TTC549 (cell line): ENCODE measurements around the gene TRAK1.
"Not testable (repeated sequence)": the region's sequence is repeated elsewhere in the genome, so short reads cannot be mapped to it uniquely, and the experiment has no call there.

Experiments used
- FAIRE-seq: peaks from 2 replicates; lab custom pipeline; 2012; peaks lifted over from hg19 to GRCh38; lab: Jason Lieb, UNC

TRAK1 gene, protein sequence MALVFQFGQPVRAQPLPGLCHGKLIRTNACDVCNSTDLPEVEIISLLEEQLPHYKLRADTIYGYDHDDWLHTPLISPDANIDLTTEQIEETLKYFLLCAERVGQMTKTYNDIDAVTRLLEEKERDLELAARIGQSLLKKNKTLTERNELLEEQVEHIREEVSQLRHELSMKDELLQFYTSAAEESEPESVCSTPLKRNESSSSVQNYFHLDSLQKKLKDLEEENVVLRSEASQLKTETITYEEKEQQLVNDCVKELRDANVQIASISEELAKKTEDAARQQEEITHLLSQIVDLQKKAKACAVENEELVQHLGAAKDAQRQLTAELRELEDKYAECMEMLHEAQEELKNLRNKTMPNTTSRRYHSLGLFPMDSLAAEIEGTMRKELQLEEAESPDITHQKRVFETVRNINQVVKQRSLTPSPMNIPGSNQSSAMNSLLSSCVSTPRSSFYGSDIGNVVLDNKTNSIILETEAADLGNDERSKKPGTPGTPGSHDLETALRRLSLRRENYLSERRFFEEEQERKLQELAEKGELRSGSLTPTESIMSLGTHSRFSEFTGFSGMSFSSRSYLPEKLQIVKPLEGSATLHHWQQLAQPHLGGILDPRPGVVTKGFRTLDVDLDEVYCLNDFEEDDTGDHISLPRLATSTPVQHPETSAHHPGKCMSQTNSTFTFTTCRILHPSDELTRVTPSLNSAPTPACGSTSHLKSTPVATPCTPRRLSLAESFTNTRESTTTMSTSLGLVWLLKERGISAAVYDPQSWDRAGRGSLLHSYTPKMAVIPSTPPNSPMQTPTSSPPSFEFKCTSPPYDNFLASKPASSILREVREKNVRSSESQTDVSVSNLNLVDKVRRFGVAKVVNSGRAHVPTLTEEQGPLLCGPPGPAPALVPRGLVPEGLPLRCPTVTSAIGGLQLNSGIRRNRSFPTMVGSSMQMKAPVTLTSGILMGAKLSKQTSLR

DNA sequence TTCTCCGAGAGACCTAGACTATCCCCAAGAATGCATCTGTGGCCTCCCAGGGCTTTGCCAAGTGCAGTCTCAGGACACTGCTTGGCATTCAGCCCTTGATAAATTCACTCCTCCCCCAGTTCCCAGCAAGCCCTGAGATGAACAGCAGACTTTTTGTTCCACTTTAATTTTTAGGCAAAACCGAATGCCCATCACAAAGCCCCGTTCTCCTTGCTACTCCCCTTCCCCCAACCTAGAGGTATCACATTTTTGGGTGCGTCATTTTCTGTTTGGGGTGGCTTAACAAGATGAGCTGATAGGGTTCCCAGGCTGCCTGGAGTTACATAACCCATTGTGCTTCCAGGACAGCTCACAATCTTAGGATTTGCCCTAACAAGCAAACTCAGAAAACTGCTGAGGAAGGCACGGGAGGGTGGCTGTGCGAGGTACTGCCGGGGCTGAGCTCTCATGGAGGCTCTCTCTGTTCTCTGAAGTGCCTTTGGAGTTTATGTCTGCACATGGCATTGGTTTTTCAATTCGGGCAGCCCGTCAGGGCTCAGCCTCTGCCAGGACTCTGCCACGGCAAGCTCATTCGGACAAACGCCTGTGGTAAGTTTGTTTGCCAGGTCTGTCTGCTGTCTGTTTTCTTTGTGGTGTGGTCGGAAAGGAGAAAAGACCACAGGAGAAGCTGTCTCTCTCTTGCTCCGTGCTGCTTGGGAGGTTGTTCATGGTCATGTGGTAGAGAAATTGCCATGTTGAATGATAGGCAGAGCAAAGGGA lies at the start of gene TRAK1:
TRAK1 (plus strand) TSS at position 385 of the 759 bp plus-strand sequence; CDS start at position 498, 113 bp downstream.
- no peak for FAIRE-seq

DNA sequence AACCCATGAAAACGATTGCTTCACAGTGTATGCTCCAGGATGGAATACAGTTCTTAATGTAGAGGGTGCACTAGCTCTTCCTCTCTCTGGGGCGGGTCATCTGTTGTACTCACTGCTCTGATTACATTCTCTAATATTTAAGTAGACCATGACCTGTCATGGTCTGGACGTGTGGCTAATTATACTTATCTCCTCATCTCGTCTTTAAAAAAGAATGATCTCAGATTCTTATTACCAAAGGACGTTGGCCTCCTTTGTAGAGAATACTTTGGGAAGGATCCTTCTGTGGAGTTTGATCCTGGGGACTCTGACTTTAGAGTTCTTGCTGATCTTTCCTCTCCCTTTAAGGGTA lies 48.4 kb upstream of the TRAK1 start:
- FAIRE-seq = no peak

DNA sequence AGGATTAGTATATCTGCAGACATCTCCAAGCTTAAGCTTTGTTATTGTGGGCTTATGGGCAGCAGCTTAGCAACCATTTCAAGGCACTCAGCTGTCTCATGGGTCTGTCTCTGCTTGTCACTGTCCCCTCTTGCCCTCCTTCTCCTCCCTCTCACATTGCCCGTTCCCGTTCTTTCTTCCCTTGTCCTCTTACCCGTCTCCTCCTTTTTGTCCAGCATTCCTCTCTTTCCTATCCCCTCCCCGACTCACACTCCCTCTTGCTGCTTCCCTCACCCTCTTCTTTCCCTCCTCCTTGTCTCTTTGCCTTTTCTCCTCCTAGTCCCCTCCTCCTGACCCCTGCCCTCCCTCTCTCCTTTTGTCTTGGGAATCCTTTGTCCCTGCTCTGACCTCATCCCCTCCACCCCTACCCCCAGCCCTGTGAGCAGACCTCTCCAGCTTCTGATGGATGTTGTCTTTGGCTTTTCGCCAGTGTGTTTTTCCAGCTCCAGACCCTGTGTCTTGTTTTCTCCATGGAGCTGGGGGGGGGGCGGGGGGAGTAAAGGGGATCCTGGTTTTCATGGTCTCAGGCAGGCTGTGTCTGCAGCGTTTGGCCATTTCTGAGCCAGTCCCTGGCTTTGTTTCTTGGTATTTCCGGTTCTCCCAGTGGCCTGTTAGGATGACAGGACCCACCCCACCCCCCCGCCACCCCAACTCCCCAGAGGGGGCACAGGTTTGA lies 47.9 kb upstream of the TRAK1 start:
- FAIRE-seq = no peak

DNA sequence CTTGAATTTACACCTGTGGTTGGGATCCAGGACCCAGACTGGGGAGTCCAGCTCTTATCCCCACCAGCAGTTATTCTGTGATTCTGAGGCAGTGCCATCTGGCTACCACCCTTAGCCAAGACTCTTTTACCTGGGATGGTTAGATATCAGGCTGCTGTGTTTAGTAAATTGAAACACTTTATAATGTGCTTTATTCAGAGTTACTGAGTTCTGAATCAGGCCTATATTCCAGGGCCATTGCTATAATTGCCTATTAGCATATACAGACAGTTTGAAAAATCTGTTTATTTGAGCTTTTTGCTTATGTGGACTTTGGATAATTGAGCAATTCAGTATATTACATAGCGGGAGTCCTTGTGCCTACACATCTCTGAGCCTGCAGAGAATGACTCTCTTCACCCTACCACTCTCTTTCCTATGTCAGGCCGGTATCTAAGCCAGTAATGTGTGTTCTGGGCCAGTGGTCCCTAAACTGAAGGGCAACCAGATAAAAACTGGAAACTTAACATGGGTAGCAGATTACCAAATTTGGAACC lies 45.4 kb upstream of the TRAK1 start:
- FAIRE-seq = no peak

DNA sequence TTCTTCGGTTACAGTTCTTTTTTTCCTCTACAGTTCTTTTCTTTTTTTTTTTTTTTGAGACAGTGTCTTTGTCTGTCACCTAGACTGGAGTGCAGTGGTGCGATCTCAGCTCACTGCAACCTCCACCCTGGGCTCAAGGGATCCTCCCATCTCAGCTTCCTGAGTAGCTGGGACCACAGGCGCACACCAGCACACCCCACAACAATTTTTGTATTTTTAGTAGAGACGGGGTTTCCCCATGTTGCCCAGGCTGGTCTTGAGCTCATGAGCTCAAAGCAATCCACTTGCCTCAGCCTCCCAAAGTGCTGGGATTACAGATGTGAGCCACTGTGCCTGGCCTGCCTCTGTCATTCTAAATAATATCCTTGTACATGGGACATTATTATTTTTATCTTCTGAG lies 42.6 kb upstream of the TRAK1 start:
- FAIRE-seq = not testable (repeated sequence)

DNA sequence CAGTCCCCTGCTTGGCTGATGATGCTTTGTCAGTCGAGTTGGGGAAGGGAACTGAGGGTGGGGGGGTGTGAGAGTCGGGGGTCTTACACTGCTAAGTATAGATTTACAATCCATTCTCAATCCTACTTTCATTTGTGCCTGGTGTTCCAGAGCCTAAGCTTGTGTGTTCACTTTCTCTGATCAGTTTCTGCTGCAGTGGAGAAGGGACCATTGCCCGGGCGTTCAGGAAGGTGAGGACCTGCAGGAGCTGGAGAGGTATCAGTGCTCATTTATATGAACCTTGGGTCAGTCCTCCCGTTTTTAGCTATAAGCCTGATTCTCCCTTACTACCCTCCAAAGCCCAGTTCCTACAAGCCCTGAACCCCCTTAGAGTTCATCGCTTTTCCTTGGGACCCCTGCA lies 41.0 kb upstream of the TRAK1 start:
- FAIRE-seq = no peak

DNA sequence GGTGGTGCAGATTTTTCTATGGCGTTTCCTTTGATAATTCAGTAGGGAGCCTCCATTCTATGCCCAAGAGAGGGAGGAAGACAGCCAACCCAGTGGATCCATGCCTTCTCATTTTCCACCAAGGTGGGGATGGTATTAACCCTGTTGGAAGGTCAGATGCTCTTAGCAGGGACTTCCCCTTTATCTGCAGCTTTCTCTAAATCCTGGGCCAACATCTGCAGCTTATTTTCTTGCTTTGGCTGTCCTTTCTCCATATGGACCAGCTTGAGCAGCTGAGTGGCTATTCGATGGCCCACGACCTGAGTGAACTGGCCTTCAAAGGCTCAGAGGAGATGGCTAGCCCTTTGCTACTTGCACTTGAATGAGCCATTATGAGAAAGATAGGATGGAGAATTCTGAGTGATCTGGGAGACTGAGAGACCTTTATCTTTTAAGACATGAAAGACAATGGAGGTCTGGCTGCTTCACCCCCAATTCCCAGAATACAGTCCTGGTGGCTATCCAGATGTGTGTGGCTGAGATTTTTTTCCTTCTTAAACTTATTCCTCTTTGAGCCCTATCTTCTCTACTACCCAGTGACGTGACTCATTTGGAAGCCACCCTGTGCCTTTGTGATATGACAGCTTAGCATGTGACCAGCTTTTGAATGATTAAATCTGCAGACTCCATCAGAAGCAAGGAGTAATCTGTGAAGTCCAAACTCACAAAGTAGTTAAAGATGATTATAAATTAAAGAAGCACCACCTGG lies 39.6 kb upstream of the TRAK1 start:
- FAIRE-seq = no peak

DNA sequence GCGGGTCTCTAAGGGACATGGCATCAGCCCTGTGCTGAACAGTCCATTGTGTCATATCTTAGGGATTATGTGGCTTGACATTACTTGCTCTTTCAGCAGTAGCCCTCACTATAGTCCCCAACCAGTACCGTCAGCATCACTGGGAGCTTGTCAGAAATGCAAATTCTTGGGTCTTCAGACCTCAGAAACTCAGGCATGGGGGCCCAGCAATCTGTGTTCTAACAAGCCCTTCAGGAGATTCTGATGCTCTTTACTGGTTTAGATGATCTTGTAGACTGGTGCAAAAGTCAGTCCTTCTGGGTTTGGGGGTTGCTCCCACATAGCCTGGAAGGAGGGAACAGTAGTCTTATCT lies 39.0 kb upstream of the TRAK1 start:
- FAIRE-seq = no peak

DNA sequence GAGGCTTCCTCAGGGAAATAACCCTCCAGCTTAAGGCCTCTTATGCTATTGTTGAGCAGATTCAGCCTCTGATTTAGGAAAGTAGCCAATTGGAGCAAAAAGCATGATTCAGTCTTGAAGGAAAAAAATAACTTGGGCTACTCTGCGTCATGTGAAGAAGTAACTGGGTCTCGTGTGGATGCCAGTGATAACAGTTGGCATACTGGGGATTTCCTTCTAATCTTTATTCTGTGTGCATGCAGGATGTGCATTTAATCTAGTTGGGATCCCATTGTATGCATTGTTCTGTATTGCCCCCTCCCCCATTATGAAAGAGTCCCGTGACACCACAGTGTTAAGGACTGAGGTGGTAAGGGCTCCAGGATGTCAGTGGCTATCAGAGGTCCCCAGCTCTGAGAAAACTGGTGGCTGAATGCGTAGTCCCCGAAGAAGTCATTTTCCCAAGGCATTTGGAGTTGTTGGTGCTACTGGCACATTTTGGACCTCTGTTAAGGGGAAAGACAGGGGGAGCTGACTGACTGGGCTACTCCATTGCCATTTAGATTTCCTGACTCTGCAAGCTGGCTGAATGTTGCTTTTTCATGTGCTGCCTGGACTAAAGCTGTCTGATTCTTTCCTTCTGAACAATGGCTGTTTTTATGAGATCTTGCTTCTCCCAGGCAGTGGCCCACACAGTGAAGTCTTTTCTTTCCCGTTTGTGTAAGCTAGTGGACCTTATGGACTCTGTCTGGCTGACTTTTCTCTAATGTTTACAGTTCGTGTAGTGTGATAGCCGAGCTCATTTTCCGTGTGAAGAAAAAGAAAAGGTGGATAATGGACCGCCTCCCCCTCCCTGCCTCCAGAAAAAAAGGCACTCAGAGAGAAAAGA lies 38.4 kb upstream of the TRAK1 start:
- no peak for FAIRE-seq

DNA sequence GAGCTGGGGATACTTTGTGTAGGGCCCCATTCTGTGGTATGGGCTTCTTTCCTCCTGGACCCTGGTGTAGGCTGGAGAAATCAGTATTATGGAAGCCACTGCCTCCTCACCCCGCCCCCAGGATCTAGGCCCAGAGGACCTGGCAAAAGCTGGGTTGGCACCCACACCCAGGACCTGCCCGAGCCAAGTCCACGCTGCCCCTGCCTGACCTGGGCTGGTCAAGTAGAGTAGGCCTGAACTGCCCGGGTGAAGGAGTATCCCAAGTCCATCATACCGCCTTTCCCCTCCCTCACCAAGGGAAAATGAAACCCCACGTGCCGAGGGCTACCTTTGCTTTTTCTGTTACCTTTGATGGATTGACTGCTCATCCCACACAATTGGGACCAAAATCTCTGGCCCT lies 37.7 kb upstream of the TRAK1 start:
- FAIRE-seq = no peak

DNA sequence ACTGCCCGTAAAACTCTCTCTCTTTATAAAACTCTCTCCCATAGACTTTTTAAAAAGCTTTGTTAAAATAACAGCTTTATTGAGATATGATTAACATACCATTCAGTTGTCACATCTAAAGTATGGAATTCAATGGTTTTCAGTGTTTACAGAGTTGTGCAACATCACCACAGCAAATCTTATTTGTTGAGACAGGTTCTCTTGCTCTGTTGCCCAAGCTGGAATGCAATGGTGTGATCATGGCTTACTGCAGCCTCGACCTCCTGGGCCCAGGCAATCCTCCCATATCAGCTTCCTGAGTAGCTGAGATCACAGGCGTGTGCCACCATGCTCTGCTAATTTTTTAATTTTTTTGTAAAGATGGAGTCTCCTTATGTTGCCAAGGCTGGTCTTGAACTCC lies 35.9 kb upstream of the TRAK1 start:
- FAIRE-seq = no peak

DNA sequence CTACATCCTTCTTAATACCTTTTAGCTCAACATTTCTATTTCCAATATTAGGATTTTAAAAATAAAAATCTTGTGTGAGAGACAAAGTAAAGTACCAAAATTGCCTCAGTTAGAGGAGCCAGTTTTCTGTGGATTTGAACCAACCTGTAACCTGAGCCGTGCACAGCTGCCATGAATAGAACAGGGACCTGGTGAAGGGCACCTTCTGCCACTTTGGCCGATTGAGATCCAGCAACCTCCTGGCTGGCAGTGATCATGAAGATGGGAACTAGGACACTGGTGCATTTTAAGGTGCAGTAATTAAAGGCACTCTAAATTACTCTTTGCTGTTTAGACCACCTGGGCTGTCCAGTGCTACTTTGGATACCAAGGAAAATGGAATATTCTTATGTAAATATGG lies 34.3 kb upstream of the TRAK1 start:
- FAIRE-seq = no peak

DNA sequence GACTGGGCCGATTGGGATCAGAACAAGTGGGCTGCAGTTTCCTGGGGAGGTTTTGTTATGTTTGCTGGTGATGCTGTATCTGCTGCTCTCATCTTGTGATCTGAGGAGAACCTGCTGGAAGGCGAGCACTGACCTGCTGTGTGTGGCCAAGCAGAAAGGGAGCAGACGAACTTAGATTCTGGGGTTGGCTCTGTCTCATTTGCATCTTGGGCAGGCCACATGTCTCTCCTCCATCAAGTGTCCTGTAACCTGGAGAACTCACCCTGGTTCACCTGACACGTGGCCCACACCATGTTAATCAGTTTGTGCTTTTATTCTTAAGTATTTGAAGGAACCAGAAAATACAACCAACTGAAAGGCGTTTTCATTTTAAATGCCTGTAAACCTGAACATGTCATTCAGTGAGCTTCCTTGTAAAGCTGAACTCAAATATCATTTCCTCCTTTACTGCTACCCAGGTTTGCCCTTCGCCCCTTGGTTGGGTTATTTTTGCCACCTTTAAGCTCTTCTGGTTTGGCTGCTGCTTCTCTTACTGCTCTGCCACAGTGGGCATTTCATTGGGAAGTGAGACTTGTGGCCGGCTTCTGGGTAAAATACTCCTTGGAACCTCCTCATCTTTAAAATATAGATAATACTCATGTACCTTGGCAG lies 33.5 kb upstream of the TRAK1 start:
- no peak for FAIRE-seq

DNA sequence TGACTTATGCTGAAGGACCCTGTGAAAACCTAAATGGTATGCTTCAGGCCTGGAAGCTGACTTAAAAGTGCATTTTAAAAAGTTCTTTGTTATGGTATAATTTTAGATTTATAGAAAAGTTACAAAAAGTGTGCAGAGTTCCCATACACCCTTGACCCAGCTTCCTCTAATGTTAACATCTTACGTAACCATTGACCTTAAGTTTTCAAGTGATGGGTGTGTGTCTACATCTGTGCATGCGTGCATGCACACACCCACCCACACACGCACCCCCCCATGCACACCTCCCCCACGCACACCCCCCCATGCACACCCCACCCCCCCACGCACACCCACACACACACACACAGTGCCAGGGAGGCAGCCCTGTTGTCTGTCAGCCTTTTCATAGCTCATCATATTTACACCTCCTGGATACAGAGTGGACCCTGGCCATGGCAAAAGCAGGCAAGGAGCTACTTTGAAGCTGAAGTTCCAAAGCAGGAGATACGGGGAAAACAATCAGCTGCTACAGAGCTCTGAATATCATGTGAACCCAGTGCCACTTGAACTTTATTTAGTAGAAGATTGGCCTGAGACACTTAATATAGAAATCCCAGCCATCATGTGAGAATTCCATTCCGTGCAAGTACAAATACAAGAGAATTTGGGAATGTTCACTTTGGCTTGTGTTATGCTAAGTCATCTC lies 30.0 kb upstream of the TRAK1 start:
- FAIRE-seq = no peak

DNA sequence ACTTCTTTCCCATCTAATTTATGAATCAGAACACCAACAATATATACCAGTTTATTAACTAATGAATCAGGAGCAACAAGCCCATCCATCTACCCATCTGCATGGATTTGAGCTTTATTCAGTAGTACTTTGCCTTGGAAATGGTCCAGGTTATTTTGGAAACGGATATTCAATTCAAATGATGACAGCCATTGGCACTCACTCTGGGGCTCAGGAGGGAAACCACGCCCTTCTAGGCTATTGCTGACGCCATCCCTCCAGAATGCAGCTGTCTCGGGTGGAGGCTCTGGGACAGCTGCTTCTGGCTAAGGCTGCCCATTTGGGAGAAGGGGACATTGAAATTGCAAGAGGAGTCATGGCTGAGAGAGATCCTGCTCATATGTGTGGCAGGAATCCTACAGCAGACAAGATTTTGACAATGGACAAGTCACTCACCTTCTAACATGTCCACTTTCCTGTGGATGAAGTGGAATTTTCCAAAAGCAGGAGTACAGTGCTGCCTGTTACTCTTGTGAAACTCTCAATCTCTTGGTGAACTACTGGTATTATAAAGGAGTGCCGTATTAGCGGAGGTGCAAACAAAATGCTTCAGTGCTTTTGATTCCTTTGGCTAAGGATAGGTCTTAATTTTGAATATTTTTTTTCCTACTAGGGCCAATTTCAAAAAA lies 29.3 kb upstream of the TRAK1 start:
- FAIRE-seq = no peak

DNA sequence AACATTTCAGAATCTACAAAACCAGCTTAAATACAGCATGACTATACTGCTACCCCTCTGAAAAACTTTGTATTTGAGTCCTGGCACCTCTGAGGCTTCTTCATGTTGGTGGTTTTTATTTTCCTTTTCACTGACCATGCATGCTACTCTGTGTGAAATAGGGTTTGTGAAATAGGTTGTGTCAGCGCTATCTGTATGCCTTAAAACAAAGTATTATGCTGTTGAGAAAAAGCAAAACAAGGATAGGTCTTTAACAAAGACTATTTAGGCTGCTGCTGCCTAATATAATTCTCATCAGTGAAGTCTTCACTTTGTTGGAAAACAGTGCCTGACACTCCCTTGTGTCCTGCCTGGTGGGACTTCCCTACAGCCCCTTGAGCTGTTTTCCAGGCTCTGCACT lies 28.7 kb upstream of the TRAK1 start:
- FAIRE-seq = no peak

DNA sequence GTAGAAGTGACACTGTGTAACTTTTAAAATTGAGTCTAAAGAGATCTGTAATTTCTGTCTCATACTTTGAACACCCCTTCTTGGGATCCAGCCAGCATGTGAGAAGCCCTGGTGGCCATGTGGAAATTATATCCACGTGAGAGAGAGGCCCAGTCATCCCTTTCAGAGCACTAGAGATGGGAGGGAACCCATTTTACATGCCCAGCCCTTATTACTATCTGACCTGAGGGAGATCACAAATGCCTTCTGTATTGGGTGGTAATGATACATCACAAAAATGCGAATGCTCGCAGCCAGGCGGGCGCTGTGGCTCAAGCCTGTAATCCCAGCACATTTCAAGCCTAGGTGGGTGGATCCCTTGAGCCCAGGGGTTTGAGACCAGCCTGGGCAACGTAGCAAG lies 27.3 kb upstream of the TRAK1 start:
- no peak for FAIRE-seq

DNA sequence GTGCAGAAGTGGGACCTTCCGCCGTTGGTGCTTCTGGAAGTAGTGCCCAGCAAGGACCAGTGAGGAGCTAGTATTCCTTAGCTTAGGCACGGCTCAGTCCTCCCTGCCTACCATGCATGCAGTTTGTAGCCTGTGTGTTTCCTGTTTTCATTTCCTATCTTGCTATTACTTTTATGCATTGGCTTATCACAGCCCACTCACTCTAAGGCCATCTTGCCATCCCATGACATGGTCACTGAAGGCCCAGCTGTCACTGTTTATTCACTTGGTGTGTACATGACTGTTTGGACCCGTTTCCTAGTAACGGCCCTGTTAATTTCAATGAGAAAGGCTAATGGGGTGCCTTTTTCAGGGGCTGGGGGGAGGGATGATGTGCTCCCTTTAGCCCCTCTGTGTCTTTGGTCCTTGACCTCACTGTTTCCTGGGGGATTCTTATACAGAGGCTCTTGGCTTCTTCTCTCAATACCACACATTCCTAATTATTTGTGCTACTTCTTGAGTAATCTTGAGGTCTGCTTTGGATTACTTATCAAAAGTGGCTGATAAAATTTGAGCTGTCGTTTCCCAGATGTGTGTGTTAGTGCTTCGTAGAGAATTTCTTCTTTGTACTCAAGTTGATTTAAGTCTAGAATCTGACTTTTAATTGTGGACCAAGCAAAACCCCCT lies 24.5 kb upstream of the TRAK1 start:
- no peak for FAIRE-seq
